GM19438 (cell line): ENCODE data around the gene RGS3.
"Not testable (repeated sequence)": the region's sequence is repeated elsewhere in the genome, so short reads cannot be mapped to it uniquely, and the experiment has no call there.

Experiments
- ATAC-seq: cut with Tn5 transposase; IDR thresholded peaks from one replicate; pipeline ENCODE4 v1.9.1; 2021; ENCODE audit warnings: low read depth; ENCODE audit not compliant: unreplicated experiment

RGS3 gene

GRCh38 chr9:113486327-113486726, 22.8 kb downstream of the RGS3 start:
- ATAC-seq, result no peak

- ATAC-seq, result no peak
Observed at GRCh38 chr9:113488071-113488470, 24.5 kb downstream of the RGS3 start.

GRCh38 chr9:113488490-113488889, 25.0 kb downstream of the RGS3 start:
- no peak for ATAC-seq

- not testable (repeated sequence) for ATAC-seq
Observed at GRCh38 chr9:113491147-113491546, 27.6 kb downstream of the RGS3 start.

- ATAC-seq, result no peak
Observed at GRCh38 chr9:113492343-113493202, 29.0 kb downstream of the RGS3 start.

GRCh38 chr9:113493203-113493520, 29.6 kb downstream of the RGS3 start:
- ATAC-seq, result no peak

- ATAC-seq, result no peak
Observed at GRCh38 chr9:113495526-113495925, 32.0 kb downstream of the RGS3 start.

GRCh38 chr9:113497051-113497450, 33.5 kb downstream of the RGS3 start:
- no peak for ATAC-seq

GRCh38 chr9:113499153-113499875, 35.8 kb downstream of the RGS3 start:
- no peak for ATAC-seq

GRCh38 chr9:113499876-113500497, 36.5 kb downstream of the RGS3 start:
- ATAC-seq, result no peak

- no peak for ATAC-seq
Observed at GRCh38 chr9:113501129-113501686, 37.7 kb downstream of the RGS3 start.

- ATAC-seq, result no peak
Observed at GRCh38 chr9:113501852-113502251, 38.3 kb downstream of the RGS3 start.

- no peak for ATAC-seq
Observed at GRCh38 chr9:113502427-113503034, 39.0 kb downstream of the RGS3 start.

- ATAC-seq, result no peak
Observed at GRCh38 chr9:113503131-113503541, 39.6 kb downstream of the RGS3 start.

- ATAC-seq, result no peak
Observed at GRCh38 chr9:113503613-113504211, 40.2 kb downstream of the RGS3 start.

- ATAC-seq, result no peak
Observed at GRCh38 chr9:113504725-113505590, 41.4 kb downstream of the RGS3 start.

GRCh38 chr9:113506090-113506589, 42.6 kb downstream of the RGS3 start:
- ATAC-seq, result no peak

GRCh38 chr9:113507256-113507655, 43.7 kb downstream of the RGS3 start:
- no peak for ATAC-seq

- ATAC-seq, result no peak
Observed at GRCh38 chr9:113508111-113508749, 44.7 kb downstream of the RGS3 start.
